ENCODE data around the gene MEN1.

The MEN1 gene

GRCh38 chr11:64810271-64810890, at the start of gene MEN1 (continued):
- no peak for TF ChIP-seq ZNF518A (tag by site-specific recombination; conservative IDR thresholded peaks at IDR 0.05; ENCODE audit: low read depth)
- TF ChIP-seq AEBP2 (tag by site-specific recombination; IDR thresholded peaks at IDR 0.05; ENCODE audit: borderline replicate concordance), result no peak
- no peak for TF ChIP-seq ZNF214 (tag by site-specific recombination; IDR thresholded peaks at IDR 0.05; ENCODE audit: borderline replicate concordance)
- no peak for TF ChIP-seq ZNF292 (tag by site-specific recombination; IDR thresholded peaks at IDR 0.05; ENCODE audit: borderline replicate concordance, low read depth)
- TF ChIP-seq PRDM6 (tag by site-specific recombination; IDR thresholded peaks at IDR 0.05), result no peak
- TF ChIP-seq ZIC2 (tag by site-specific recombination; IDR thresholded peaks at IDR 0.05), result peak; percentile 69
- TF ChIP-seq KLF7 (tag by site-specific recombination; IDR thresholded peaks at IDR 0.05; ENCODE audit: borderline replicate concordance), result no peak
- no peak for TF ChIP-seq ZNF449 (tag by site-specific recombination; IDR thresholded peaks at IDR 0.05)
- no peak; the same call in 1 of the 2 replicates for TF ChIP-seq YY1 (tag by site-specific recombination; IDR thresholded peaks at IDR 0.05)
- peak; percentile 63; the same call in 1 of the 2 replicates for TF ChIP-seq KLF9 (tag by site-specific recombination; IDR thresholded peaks at IDR 0.05; ENCODE audit: low read depth)
- no peak for TF ChIP-seq RBAK (tag by site-specific recombination; IDR thresholded peaks at IDR 0.05)
- no peak for TF ChIP-seq ZNF324 (tag by site-specific recombination; IDR thresholded peaks at IDR 0.05)
- peak; percentile 65 for TF ChIP-seq ZEB2 (tag by site-specific recombination; IDR thresholded peaks at IDR 0.05)
- TF ChIP-seq TSHZ1 (tag by site-specific recombination; IDR thresholded peaks at IDR 0.05; ENCODE audit: borderline replicate concordance), result no peak
- no peak for TF ChIP-seq ZNF830 (tag by site-specific recombination; IDR thresholded peaks at IDR 0.05; ENCODE audit: low read depth)
- TF ChIP-seq ZBTB44 (tag by site-specific recombination; IDR thresholded peaks at IDR 0.05), result no peak
- TF ChIP-seq ZNF513 (tag by site-specific recombination; IDR thresholded peaks at IDR 0.05), result no peak
- TF ChIP-seq BCL6B (tag by site-specific recombination; IDR thresholded peaks at IDR 0.05), result no peak
- TF ChIP-seq GLI2 (tag by site-specific recombination; IDR thresholded peaks at IDR 0.05; ENCODE audit: borderline replicate concordance, low read depth), result no peak
- no peak for TF ChIP-seq KLF1 (tag by site-specific recombination; IDR thresholded peaks at IDR 0.05)

Measured in HEK293 (cell line).